Body of pancreas (tissue), 4 donors: Measurements from ENCODE around the gene ZNF667. TPM values are rescaled to one million over a fixed set of nuclear protein-coding genes. Genes with fewer than 3 reads are reported as not detected.

Experiments used
- ATAC-seq: fragments of 150-250 bp; one replicate; pipeline ENCODE4 v1.9.1; 2016
- DNase-seq, 4 donors: peaks; one replicate each; pipeline ENCODE4 v3.0.0-alpha.2; 2019
- H3K27ac ChIP-seq, 4 donors: fragments of 200-600 bp; sonication (generic); 1 replicate in 3 of 4; 2 replicates in 1 of 4; pipeline versions ENCODE4 v1.5.1 to v1.6.1; 2016 to 2019; ENCODE audit warnings: mild to moderate bottlenecking in 1 of 4, mixed read lengths in 1 of 4, moderate library complexity in 1 of 4
- H3K27me3 ChIP-seq, 2 donors: fragments of 200-600 bp; sonication (generic); one replicate each; pipeline ENCODE4 v1.6.0; 2016; ENCODE audit warnings: mild to moderate bottlenecking in 1 of 2
- H3K36me3 ChIP-seq, 2 donors: fragments of 200-600 bp; sonication (generic); replicated peaks in 1 of 2; 2 replicates each; pipeline ENCODE4 v1.5.1; 2016; ENCODE audit warnings: low read depth in 2 of 2; ENCODE audit not compliant: insufficient read depth in 1 of 2
- H3K4me1 ChIP-seq: fragments of 200-600 bp; sonication (generic); one replicate; pipeline ENCODE4 v1.6.0; 2016
- H3K4me3 ChIP-seq, 2 donors: fragments of 200-600 bp; sonication (generic); 1 replicate in 1 of 2; 2 replicates in 1 of 2; pipeline ENCODE4 v1.5.1; 2016 to 2019
- H3K9me3 ChIP-seq, 3 donors: fragments of 200-600 bp; sonication (generic); 1 replicate in 2 of 3; 2 replicates in 1 of 3; pipeline ENCODE4 v1.5.1; 2016
- CTCF ChIP-seq, 7 experiments: fragments of 450-650 bp in 4 of 7; fragments of 200-600 bp in 3 of 7; sonication (generic) in 3 of 7; IDR thresholded peaks; one replicate each; pipeline ENCODE4 v1.5.1; 2016 to 2019; ENCODE audit warnings: antibody characterized with exemption in 7 of 7
- POLR2A ChIP-seq, 3 donors: fragments of 450-650 bp; IDR thresholded peaks; one replicate each; pipeline ENCODE4 v1.6.1; 2016; ENCODE audit warnings: antibody characterized with exemption in 3 of 3, mild to moderate bottlenecking in 2 of 3
- WGBS, 2 donors: methylation state at CpG; one replicate each; pipeline ENCODE4 v1.1.5; 2017; 5-methylcytosine and 5-hydroxymethylcytosine counted together
- intact Hi-C: fragments of 100-400 bp; cut with DNase I; formaldehyde crosslinking; loops from one replicate; pipeline ENCODE4 v1.15.1; 2023
- total RNA-seq, 2 donors: library from RNA; depleted of rRNA; stranded (reverse); fragments of >200 nt; gene quantifications; one replicate each; pipeline ENCODE4 v1.1.0, GENCODE V29; 2016

ZNF667 gene
- total RNA-seq, 2 donors from 2014 or later = 1.3 to 2.0 TPM

GRCh38 chr19:56504581-56504980 is 27.4 kb upstream of the ZNF667 start:
- peaks cover 0 to 8% (median 0%) of the 10 kb centered on the region in 3 donors for H3K9me3 ChIP-seq
- DNase-seq (no peak), ATAC-seq (no peak)
- H3K4me3 ChIP-seq = no peak overlapping the region
- peaks cover 6% of the 10 kb centered on the region for H3K4me1 ChIP-seq
- TF ChIP-seq POLR2A (IDR thresholded peaks at IDR 0.05) (no peak), CTCF (IDR thresholded peaks at IDR 0.05) (no peak)
- no peak overlapping the region for H3K27ac ChIP-seq
- no peaks in the 10 kb centered on the region for H3K36me3 ChIP-seq
- H3K27me3 ChIP-seq = no peaks in the 10 kb centered on the region
- WGBS, 2 donors = 83 to 93% methylated on average over 2 of the region's 2 CpGs
- intact Hi-C loops = no loop called here

GRCh38 chr19:56491399-56491798 is 14.3 kb upstream of the ZNF667 start:
- Histone ChIP-seq H3K27me3 (no peaks in the 10 kb centered on the region), H3K27ac (no peak overlapping the region), H3K9me3 (no peaks in the 10 kb centered on the region), H3K36me3 (no peaks in the 10 kb centered on the region), H3K4me3 (no peak overlapping the region), H3K4me1 (no peaks in the 10 kb centered on the region)
- no peak for DNase-seq
- WGBS, 2 donors = 73 to 77% methylated on average over 3 of the region's 3 CpGs
- TF ChIP-seq CTCF (IDR thresholded peaks at IDR 0.05) (no peak), POLR2A (IDR thresholded peaks at IDR 0.05) (no peak)
- intact Hi-C loops = no loop called here
- no peak for ATAC-seq

GRCh38 chr19:56477429-56478338 is 539 bp upstream of the ZNF667 start:
- Histone ChIP-seq H3K36me3 (no peaks in the 10 kb centered on the region), H3K27me3 (no peaks in the 10 kb centered on the region), H3K9me3 (peaks cover 0 to 35% (median 0%) of the 10 kb centered on the region in 3 donors), H3K4me3 (peak overlapping the region; percentile 8 to 31), H3K27ac (peak overlapping the region; percentile 32 to 82 (median 66)), H3K4me1 (peaks cover 5% of the 10 kb centered on the region)
- ATAC-seq (peak; percentile 85), DNase-seq (peak; percentile 71 to 89 (median 80))
- 0 to 1% methylated on average over 11 to 77 of the region's 80 CpGs for WGBS, 2 donors
- intact Hi-C loops = no loop called here
- TF ChIP-seq CTCF (IDR thresholded peaks at IDR 0.05) (no peak), POLR2A (IDR thresholded peaks at IDR 0.05) (peak in 2 of 3 donors; percentile 57 to 63)

GRCh38 chr19:56476093-56476492 is 1.1 kb downstream of the ZNF667 start:
- no peak overlapping the region for H3K27ac ChIP-seq
- intact Hi-C loops = no loop called here
- H3K27me3 ChIP-seq = no peaks in the 10 kb centered on the region
- no peaks in the 10 kb centered on the region for H3K36me3 ChIP-seq
- DNase-seq = no peak
- no peak overlapping the region for H3K4me3 ChIP-seq
- H3K4me1 ChIP-seq = peaks cover 5% of the 10 kb centered on the region
- 69 to 75% methylated on average over 10 of the region's 10 CpGs for WGBS, 2 donors
- TF ChIP-seq CTCF (IDR thresholded peaks at IDR 0.05) = no peak
- peaks cover 0 to 34% (median 0%) of the 10 kb centered on the region in 3 donors for H3K9me3 ChIP-seq
- no peak for ATAC-seq
